Jurkat, Clone E6-1 (cell line): Measurements from ENCODE around the gene SMAD4.
"Not testable (repeated sequence)": the region's sequence is repeated elsewhere in the genome, so short reads cannot be mapped to it uniquely, and the experiment has no call there.

ENCODE experiments used
- DNase-seq: peaks from one replicate; pipeline ENCODE4 v3.0.0-alpha.2; 2011; ENCODE audit warnings: low read depth, low spot score
- H3K4me3 ChIP-seq: 2 replicates; pipeline ENCODE4 v1.5.1; 2011; ENCODE audit warnings: mild to moderate bottlenecking, low read length, control low read depth, moderate library complexity

Gene SMAD4

DNA sequence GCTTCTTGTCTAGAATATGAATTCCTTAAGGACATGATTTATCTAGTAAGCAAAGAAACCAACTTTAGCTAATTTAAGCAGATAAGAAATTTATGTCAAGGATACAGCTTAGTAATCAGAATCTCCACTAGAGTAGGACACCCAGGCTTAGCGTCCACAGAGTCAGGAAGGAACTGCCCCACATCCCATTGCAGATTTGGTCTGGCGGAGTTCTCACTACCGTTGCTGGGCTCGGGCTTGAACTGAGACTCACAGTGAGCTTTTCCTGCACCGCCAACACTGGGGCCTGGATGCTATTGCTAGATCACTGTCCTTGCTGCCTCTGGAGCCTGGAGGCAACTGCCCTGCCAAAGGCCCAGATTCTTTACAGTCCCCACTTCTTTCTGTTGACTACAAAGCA is 68.1 kb downstream of the SMAD4 start:
- DNase-seq = no peak
- no peak overlapping the region for H3K4me3 ChIP-seq

DNA sequence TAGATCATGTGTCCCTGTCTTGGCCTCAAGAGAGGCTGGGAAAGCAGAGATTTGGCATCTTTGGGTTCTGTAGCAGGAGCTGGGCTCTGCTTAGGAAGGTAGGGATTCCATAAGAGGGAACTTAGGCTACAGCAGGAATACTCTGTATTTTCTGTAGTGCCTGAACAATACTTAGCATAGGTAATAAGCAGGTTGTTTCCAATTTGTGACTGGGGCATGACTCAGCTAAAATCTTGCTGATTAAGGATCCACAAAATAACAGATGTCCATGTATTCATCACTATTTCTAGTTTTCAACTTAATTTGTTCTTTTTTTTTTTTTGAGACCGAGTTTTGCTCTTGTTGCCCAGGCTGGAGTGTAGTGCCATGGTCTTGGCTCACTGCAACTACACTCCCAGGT is 68.5 kb downstream of the SMAD4 start:
- no peak overlapping the region for H3K4me3 ChIP-seq
- no peak for DNase-seq

DNA sequence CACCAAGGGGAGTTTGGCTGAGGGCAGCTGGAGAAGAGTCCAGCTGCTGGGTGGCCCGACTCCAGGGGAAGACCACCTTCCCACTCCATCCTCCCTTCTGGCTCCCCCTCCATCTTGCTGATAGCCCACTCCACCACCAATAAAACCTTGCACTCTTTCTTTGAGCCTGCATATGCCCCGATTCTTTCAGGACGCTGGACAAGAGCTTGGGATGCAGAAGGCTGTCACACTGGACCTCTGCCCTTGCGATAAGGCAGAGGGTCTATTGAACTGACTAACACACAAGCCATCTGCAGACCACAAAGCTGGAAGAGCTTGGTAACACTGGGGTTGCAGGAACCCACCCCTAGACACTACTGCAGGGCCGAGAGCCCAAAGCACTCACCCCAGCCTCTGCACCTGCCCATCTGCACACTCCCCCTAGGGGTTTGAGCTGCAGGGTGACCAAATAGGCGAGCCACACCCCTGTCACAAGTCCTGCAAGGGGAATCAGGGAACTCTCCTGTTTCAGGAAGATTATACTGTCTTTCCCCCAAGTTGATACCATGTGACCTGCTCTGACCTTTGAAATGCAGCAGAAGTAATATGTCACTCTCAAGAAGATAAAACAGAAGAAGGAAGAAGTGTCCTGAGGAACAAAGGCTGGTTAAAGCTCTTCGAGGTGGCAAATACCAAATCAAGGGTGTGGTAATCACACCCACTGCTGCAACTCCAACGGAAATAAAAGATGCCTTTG is 70.5 kb downstream of the SMAD4 start:
- H3K4me3 ChIP-seq = no peak overlapping the region
- DNase-seq = no peak

DNA sequence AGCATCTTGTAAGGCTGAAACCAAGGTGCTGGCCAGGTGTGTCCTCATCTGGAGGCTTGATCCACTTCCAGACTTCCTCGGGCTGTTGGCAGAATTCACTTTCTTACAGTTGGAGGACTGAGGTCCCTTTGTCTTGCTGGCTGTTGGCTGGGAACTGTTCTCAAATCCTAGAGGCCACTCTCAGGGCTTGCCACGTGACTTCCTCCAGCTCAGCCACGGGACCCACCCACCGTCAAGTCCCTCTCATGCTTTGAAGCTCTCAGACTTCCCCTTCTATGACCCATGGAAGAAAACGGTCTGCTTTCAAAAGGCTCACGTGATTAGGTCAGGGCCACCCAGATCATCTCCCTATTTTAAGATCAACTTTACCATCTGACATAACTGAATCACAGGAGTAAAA is 77.1 kb downstream of the SMAD4 start:
- no peak for DNase-seq
- no peak overlapping the region for H3K4me3 ChIP-seq

DNA sequence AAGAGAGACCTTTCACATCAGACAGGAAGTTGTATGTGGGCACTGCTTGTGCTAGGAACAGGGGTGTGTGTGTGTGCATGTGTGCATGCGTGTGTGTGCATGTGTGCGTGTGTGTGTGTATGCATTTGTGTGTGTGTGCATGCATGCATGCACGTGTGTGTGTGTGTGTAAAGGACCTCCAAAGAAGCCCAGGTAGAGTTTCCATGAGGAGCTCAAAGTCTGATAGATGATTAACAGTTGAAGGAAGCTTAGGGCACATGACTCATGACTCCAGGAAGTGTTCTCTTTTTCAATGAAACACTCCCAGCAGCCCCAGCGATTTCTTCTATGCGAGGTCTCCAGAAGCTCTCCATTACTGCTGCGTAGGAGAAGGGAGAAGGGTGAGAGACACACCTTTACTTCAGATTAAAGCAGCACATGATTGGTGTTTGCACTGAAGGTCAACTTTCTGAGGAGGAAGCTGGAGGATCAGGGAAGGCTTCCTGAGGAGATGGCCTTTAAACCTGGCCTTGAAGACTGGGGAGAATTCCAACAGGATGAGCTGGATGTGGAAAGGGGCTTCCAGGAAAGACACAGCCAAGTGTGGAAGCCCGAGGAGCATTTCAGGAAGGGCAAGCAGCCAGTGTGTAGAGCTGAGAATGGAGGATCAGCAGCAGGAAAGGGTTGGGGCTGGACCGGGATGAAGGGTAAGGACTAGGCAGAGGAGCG is 77.7 kb downstream of the SMAD4 start:
- no peak for DNase-seq
- no peak overlapping the region for H3K4me3 ChIP-seq

DNA sequence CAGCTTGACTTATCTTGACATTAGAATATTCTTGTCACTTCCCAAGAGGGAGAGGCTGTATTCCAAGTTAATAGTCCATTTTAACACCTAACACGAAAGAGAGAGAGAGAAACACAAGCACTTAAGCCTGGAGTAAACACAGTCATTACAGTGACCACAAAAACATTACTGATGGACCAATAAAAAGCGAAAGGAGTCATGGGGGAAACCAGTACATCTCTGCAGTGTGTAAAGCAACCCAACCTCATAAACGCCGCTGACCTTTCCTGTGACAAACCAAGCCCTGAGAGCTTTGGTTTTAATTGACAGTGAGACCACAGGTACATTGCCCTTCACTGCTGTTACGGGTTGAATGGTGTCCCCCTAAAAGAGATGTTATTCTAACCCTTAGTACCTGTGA is 78.3 kb downstream of the SMAD4 start:
- DNase-seq = no peak
- no peak overlapping the region for H3K4me3 ChIP-seq

DNA sequence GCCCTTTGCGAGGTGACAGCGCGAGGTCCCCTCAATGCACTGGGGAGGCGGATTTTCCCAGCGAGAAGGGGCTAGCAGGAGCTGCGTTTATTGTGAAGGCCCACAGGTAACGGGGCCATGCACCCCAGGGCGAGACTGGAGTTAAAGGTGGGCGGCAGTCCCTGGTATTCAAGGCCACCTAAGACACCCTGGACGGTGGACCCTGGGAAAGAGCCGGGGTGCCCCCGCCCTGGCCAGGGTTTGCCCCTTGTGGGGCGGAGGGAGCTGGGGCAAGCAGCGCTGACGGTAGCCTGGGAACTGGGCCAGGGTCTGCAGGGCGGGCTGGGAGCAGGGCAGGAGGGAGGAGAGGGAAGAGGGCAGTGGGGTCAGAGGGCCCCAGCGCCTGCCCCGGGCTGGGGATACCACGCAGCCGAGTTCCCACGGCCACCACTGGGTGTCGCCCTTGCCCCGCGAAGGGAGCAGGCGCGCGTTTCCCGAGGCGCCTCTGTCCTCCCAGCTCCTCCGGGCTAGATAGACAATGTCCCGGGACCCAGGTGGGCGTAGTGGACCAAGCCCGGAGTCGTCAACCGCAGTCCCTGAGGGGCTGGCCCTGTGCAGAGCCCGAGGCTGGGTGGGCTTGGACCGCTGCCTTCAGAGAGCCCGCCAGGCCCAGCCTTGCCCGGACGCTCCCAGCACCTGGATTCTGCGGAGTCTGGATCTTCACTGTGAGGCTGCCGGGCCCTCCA is 80.2 kb downstream of the SMAD4 start:
- no peak for DNase-seq
- H3K4me3 ChIP-seq = no peak overlapping the region

DNA sequence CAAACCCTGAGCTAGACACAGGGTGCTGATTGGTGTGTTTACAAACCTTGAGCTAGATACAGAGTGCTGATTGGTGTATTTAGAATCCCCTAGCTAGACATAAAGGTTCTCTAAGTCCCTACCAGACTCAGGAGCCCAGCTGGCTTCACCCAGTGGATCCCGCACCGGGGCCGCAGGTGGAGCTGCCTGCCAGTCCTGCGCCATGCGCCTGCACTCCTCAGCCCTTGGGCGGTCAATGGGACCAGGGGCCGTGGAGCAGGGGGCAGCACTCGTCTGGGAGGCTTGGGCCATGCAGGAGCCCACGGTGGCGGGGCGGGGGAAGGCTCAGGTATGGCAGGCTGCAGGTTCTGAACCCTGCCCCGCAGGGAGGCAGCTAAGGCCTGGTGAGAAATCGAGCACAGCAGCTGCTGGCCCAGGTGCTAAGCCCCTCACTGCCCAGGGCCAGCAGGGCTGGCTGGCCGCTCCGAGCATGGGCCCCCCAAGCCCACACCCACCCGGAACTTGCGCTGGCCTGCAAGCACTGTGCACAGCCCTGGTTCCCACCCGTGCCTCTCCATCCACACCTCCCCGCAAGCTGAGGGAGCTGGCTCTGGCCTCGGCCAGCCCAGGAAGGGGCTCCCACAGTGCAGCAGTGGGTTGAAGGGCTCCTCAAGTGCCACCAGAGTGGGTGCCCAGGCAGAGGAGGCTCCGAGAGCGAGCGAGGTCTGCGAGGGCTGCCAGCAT is 81.8 kb downstream of the SMAD4 start:
- not testable (repeated sequence) for H3K4me3 ChIP-seq, DNase-seq

DNA sequence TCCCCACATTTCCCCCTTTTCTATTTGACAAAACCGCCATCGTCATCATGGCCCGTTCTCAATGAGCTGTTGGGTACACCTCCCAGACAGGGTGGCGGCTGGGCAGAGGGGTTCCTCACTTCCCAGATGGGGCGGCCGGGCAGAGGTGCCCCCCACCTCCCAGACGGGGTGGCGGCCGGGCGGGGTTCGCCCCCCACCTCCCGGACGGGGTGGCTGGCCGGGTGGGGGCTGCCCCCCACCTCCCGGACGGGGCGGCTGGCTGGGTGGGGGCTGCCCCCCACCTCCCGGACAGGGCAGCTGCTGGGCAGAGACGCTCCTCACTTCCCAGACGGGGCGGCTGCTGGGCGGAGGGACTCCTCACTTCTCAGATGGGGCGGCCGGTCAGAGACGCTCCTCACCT is 87.0 kb downstream of the SMAD4 start:
- DNase-seq, H3K4me3 ChIP-seq: not testable (repeated sequence)

DNA sequence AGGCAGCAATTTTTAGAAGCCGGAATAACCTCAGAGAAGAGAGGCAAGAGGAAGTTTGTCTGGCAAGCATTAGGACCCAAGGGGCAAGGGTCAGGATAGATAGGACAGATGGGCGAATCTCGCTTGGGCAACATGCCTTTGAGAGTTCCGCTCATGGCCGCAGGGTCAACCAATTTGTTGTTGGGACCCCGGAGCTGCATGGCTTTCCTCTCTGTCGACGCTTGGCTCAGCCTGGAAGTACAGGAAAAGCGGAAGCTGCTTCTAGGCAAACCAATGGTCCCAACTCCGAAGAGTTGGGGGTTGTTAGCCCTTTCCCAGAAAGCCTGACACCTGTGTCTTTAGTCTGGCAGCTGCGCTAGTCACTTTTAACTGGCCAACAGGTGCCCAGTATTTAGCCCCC is 89.5 kb downstream of the SMAD4 start:
- not testable (repeated sequence) for DNase-seq, H3K4me3 ChIP-seq

DNA sequence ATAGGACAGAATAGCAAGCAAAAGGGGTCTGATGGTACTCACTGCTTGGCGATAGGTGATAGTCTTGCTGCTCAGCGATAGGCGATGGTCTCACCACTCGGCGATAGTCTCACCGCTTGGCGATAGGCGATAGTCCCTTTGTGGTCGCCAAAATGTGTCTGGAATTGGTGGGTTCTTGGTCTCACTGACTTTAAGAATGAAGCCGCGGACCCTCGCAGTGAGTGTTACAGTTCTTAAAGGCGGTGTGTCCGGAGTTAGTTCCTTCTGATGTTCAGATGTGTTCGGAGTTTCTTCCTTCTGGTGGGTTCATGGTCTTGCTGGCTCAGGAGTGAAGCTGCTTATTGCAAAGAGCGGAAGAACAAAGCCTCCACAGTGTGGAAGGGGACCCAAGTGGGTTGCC is 90.0 kb downstream of the SMAD4 start:
- DNase-seq, H3K4me3 ChIP-seq: not testable (repeated sequence)

DNA sequence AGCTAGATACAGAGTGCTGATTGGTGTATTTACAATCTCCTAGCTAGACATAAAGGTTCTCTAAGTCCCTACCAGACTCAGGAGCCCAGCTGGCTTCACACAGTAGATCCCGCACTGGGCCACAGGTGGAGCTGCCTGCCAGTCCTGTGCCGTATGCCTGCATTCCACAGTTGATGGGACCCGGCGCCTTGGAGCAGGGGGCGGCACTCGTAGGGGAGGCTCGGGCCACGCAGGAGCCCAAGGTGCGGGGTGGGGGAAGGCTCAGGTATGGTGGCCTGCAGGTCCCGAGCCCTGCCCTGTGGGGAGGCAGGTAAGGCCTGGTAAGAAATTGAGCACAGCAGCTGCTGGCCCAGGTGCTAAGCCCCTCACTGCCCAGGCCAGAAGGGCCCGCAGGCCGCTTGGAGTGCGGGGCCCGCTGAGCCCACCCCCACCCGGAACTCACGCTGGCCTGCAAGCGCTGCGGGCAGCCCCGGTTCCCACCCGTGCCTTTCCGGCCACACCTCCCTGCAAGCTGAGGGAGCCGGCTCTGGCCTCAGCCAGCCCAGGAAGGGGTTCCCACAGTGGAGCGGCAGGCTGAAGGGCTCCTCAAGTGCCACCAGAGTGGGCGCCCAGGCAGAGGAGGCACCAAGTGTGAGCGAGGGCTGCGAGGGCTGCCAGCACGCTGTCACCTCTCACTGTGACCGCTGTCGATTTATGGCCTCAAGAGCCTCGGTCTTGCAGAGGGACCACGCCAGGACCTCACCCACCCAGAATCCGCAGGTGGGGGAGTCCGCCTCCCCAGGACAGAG is 91.0 kb downstream of the SMAD4 start:
- DNase-seq = no peak

DNA sequence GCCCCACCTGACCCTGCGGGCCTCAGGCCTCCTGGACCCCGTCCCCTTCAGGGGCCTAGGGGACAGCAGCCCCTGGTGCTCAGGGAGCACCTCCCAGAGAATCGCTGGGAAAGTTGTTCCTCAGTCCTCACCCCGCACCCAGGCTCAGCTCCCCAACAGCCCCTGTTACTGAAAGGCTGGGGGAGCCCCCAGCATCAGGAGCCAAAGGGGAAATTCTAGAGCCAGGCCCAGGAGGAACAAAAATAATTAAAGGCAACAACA is 91.5 kb downstream of the SMAD4 start:
- H3K4me3 ChIP-seq = no peak overlapping the region
- DNase-seq = no peak

More for the DNA sequence above, 91.0 kb downstream of the SMAD4 start:
- no peak overlapping the region for H3K4me3 ChIP-seq

DNA sequence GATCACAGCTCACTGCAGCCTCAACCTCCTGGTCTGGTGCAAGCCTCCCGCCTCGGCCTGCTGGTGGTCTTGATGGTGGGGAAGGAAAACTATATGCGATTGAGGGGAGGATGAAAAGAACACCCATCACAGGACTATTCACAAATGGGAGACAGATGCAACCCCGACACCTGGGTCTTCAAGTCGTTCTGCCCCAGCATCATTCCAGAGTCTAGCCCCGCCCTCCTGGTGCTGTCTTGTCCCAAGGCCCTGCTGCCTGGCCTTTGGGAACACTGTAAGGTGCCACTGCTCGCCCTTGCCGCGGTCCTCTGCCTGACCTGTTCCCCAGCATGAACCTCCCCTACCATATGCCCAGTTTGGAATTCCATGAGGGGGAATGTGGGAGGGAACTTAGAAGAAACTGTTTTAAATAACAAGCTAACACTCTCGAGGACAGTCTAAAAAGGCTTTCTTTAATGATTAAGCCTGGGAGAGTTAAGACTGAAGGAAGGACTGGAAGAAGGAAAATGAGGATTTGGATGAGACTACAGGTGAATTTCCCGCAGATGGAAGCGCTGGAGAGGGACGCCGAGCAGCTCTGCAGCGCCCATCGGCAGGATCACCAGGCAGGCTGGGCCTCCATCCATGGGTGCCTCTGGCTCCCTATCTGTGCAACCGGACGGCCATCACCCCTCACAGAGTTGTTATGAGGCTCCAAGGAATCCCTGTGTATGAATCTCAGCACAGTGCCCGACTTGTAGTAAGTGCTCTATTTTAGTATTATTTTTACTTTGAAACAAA is 92.4 kb downstream of the SMAD4 start:
- H3K4me3 ChIP-seq = no peak overlapping the region
- no peak for DNase-seq

DNA sequence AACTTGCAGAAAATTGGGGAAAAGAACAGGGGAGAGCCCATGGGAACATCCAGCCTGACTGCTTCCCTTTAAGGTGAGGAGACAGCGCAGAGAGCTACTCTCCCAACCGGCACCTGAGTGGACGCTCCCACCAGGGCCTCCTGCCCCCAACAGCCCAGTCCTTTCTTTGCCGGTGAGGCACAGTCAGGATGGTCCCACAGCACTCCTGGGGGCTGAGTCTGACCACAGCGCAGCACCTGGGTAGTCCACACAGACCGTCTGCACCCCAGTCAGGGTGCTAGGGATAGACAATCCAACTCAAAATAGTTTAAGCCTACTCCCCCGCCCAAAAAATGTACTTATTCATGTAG is 93.0 kb downstream of the SMAD4 start:
- DNase-seq = no peak
- H3K4me3 ChIP-seq = no peak overlapping the region

DNA sequence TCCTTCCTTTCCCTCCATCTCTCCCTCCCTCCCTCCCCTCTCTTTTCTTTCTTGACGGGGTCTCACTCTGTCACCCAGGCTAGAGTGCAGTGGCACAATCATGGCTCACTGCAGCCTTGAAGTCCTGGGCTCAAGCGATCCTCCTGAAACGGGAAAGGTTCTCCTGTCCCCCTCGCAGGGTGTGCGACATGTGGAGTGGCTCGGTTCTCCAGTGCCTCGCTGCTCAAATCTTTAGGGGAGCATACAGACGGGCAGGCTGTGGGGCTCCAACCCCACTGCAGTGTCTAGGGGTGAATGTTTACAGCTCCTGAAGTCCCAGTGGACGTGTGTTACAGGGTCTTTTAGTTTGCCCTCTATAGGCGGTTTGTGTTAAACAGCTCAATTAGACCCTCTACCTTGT is 93.5 kb downstream of the SMAD4 start:
- DNase-seq = no peak

DNA sequence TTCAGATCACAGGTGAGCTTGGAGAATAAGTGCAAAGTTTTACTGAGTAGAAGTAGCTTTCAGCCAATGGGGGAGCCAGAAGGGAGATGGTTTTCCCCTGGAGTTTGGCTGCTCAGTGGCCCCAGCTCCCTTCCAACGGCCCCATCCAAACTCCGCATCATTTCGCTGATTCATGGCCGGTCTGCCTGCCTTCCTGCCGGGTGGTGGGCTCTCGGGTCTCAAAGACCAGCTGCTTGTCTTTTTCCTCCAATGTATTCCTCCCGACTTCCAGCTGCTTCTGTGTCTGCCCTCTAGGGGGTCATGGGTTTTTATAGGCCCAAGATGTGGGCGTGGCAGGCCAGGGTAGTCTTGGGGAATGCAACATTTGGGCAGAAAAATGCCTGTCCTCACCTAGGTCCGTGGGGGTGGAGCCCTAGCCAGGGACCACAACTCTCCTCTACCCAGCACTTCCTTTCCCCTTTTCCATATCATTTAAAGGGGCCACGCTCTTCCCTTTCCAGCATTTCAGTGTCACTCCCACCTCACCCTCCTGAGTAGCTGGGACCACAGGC is 94.0 kb downstream of the SMAD4 start:
- H3K4me3 ChIP-seq = no peak overlapping the region
- DNase-seq = no peak

More for the DNA sequence above, 93.5 kb downstream of the SMAD4 start:
- H3K4me3 ChIP-seq = no peak overlapping the region

DNA sequence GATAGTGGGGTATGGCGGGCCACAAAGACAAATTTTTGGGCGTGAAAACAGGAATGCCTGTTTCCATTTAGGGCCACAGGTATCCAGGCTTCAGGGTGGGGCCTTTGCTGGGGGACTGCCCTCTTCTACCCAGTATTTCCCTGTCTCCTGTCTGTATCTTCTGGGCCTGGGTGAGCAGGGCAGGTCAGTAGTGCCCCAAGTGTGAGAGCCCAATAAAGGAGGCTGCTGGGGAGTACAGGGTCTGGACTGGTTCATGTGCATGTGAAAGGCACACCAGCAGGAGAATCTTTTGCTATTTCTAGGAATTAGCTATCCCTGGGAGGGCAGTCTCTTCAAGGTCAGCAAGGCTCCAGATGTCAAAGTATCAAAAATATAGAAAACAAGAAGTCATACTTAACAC is 96.0 kb downstream of the SMAD4 start:
- DNase-seq = no peak
- no peak overlapping the region for H3K4me3 ChIP-seq
